Activated naive CD8-positive, alpha-beta T cell (primary cell): Measurements from ENCODE around the gene ADCY3.

ENCODE experiments used
- H3K27ac Mint-ChIP-seq: one replicate; pipeline ENCODE4 v1.8.0; 2021; ENCODE audit warnings: mixed read lengths
- H3K27me3 Mint-ChIP-seq: one replicate; pipeline ENCODE4 v1.8.0; 2021; ENCODE audit warnings: mixed read lengths
- H3K36me3 Mint-ChIP-seq: one replicate; pipeline ENCODE4 v1.8.0; 2021; ENCODE audit warnings: mixed read lengths
- H3K4me1 Mint-ChIP-seq: one replicate; pipeline ENCODE4 v1.8.0; 2021; ENCODE audit warnings: low read depth, mixed read lengths
- H3K4me3 Mint-ChIP-seq: one replicate; pipeline ENCODE4 v1.8.0; 2021; ENCODE audit warnings: mild to moderate bottlenecking, mixed read lengths
- H3K9me3 Mint-ChIP-seq: one replicate; pipeline ENCODE4 v1.8.0; 2021; ENCODE audit warnings: low read depth, mixed read lengths

ADCY3 gene

DNA sequence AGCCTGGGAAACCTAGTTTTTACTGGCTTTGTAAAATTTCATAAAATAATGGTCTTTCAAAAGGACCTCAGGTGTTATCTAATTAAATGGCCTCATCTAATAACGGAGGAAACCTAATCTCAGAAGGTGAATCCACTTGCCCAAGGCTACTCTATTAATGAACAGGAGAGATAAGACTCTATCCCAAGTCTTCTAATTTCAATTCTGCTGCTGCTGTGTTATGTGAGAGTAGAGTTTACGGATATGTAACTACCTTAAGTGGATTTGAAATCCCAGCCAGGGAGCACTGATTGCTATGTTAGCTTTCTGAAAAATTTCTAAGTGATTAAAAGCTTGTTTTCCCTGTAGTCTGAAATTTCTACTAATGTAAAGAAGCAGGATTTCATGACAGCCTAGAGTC is 17.2 kb upstream of the ADCY3 start:
- no peak overlapping the region for H3K4me3 Mint-ChIP-seq
- no peaks in the 10 kb centered on the region for H3K27me3 Mint-ChIP-seq
- no peaks in the 10 kb centered on the region for H3K9me3 Mint-ChIP-seq
- no peak overlapping the region for H3K27ac Mint-ChIP-seq
- H3K36me3 Mint-ChIP-seq = no peaks in the 10 kb centered on the region
- H3K4me1 Mint-ChIP-seq = no peaks in the 10 kb centered on the region

DNA sequence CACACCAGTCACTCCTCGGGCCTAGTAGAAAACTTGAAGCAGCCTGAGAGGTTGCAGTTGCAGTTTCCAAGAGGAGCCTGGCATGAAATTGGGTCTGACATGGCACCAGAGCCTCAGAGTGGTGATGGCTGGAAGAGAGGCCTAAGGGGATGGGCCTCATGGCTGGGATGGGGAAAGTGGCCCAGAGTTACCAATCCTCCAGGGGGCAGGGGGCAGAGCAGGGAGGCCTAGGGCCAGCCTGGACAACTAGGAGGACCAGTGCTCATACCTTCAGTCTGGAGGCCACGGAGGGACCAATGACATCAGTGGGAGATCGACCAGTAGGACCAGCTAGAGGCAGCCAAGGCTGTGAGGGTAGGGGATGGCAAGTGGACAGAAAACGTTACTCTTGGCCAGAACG is 15.1 kb upstream of the ADCY3 start:
- no peaks in the 10 kb centered on the region for H3K9me3 Mint-ChIP-seq
- no peaks in the 10 kb centered on the region for H3K27me3 Mint-ChIP-seq
- no peak overlapping the region for H3K27ac Mint-ChIP-seq
- H3K36me3 Mint-ChIP-seq = no peaks in the 10 kb centered on the region
- H3K4me1 Mint-ChIP-seq = peaks cover 2% of the 10 kb centered on the region
- H3K4me3 Mint-ChIP-seq = no peak overlapping the region

DNA sequence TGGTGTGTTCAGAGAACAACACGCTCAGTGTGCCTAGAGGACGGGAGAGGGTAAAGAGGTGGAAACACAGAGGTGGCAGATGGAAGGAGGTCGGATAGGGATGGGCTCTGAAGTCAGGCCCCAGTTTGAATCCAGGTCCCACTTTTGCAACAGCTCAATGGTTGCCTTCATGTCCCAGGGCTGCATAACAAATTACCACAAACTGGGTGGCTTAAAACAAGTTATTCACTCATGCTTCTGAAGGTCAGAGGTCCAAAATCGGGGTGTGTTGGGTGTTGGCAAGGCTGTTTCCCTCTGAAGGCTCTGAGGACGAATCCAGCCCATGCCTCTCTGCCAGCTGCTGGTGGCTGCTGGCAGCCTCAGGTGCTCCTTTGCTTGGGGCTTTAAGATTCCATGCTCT is 12.7 kb upstream of the ADCY3 start:
- H3K27ac Mint-ChIP-seq = no peak overlapping the region
- H3K9me3 Mint-ChIP-seq = no peaks in the 10 kb centered on the region
- H3K27me3 Mint-ChIP-seq = no peaks in the 10 kb centered on the region
- no peak overlapping the region for H3K4me3 Mint-ChIP-seq
- H3K4me1 Mint-ChIP-seq = peaks cover 2% of the 10 kb centered on the region
- H3K36me3 Mint-ChIP-seq = no peaks in the 10 kb centered on the region

DNA sequence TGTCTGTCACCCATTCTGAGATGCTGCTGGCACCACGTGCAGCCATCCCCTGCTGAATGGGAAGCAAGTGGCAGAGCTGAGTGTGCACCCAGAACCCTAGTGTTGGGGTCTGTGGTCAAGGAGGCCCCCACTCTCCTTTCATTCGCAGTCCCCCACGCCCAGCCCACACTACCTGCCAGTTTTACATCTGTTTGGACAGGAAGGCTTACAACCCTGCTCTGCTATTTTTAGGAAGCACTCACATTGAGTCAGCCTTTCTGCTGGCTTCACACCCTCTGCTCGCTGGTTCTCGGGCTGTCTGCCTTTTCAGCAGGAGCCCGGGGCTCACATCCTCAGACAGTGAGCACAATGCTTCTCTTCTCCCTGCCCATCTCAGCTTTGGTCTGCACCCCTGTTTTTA is 10.7 kb upstream of the ADCY3 start:
- H3K9me3 Mint-ChIP-seq = no peaks in the 10 kb centered on the region
- H3K4me1 Mint-ChIP-seq = peaks cover 8% of the 10 kb centered on the region
- no peak overlapping the region for H3K27ac Mint-ChIP-seq
- H3K36me3 Mint-ChIP-seq = no peaks in the 10 kb centered on the region
- no peak overlapping the region for H3K4me3 Mint-ChIP-seq
- H3K27me3 Mint-ChIP-seq = no peaks in the 10 kb centered on the region

DNA sequence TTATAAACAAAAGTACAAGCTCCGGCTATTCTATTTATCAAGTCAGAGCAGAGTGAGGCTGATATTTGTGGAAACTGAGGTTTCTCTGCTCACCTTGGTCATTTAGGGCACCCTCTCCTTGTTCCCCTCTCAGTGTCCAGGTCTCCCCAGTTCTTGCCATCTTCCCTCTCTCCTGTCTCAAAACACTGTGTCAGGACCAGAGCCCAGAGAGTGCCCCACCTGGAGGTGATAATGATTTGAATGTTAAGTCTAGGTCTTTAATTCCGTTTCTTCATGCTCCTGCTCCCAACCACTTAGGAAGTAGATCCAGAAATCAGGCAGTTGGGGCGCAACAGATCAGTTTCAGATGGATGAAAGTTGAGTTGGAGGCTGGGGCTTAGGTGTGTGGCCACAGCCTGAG is 9.2 kb upstream of the ADCY3 start:
- Mint-ChIP-seq H3K9me3 (no peaks in the 10 kb centered on the region), H3K27ac (no peak overlapping the region), H3K4me1 (peaks cover 8% of the 10 kb centered on the region), H3K4me3 (no peak overlapping the region), H3K27me3 (no peaks in the 10 kb centered on the region), H3K36me3 (no peaks in the 10 kb centered on the region)

DNA sequence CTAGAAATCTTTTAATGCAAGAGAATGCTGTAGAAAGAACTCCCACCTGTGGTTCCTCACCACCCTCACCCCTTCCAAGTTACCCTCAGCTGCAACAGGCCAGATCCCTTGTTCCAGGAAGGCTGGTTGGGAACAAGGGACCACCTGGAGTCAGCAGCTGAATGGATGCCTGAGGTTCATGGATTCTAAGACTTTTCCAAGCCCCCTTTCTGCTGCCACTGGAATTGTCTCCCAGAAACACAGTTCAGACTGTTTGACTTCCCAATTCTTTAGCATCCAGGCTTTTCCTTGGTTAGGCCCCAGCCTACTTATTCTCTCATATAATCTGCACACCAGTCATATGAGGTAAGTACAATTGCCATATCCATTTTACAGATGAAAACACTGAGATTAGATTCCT is 8.0 kb upstream of the ADCY3 start:
- Mint-ChIP-seq H3K9me3 (no peaks in the 10 kb centered on the region), H3K4me3 (no peak overlapping the region), H3K36me3 (no peaks in the 10 kb centered on the region), H3K4me1 (peaks cover 8% of the 10 kb centered on the region), H3K27ac (no peak overlapping the region), H3K27me3 (no peaks in the 10 kb centered on the region)

DNA sequence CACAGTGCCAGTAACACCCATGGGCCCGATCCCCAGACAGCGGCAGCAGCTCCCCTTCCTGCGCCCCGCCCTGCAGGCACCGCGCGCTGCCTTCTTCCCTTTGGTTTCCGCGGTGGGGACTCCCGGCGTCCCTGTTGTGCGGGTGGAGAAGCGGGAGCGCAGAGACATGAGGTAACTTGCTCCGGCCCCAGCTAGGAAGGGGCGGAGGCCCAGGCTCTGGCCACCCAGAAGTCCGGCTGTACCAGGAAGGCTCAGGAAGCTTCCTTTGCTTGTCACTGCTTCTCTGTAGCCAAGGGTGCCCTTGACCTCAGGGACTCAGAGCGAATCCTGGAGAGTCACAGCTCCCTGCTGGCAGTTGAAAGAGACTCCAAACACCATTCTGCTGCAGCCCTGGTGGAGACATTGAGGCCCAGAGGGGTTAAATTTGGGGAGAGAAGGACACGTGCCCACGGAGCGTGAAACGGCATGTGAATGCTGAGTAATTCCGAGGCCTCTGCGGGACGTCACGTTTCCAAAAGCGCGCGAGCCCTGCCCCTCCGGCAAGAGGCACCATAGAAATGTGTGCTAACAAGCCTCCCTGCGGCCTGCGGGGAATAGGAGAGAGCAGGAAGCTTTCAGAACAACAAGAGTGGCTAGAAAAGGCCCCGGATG is 6.7 kb upstream of the ADCY3 start:
- H3K27me3 Mint-ChIP-seq = no peaks in the 10 kb centered on the region
- H3K9me3 Mint-ChIP-seq = no peaks in the 10 kb centered on the region
- H3K36me3 Mint-ChIP-seq = no peaks in the 10 kb centered on the region
- H3K27ac Mint-ChIP-seq = peak overlapping the region; percentile 69
- peaks cover 8% of the 10 kb centered on the region for H3K4me1 Mint-ChIP-seq
- H3K4me3 Mint-ChIP-seq = peak overlapping the region; percentile 58

DNA sequence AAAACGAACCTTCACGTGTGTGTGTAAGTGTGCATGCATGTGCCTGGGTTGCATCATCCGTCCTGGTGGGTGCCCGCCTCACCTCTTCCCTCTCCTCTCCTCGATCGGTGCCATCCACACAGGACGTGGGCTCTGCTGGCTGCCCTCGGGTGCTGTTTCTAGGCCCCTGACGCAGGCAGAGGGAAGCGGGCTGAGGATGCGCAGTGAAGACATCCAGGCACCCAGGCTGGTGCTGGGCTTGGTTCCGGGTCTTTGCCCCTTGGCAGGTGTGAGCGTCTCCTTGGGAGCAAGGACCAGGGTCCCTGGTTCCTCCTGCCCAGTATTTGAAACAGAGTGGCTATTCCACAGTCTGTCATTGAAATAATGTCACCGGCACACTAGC is 6.2 kb upstream of the ADCY3 start:
- H3K36me3 Mint-ChIP-seq = no peaks in the 10 kb centered on the region
- no peak overlapping the region for H3K4me3 Mint-ChIP-seq
- H3K9me3 Mint-ChIP-seq = no peaks in the 10 kb centered on the region
- H3K4me1 Mint-ChIP-seq = peaks cover 8% of the 10 kb centered on the region
- no peaks in the 10 kb centered on the region for H3K27me3 Mint-ChIP-seq
- H3K27ac Mint-ChIP-seq = no peak overlapping the region

DNA sequence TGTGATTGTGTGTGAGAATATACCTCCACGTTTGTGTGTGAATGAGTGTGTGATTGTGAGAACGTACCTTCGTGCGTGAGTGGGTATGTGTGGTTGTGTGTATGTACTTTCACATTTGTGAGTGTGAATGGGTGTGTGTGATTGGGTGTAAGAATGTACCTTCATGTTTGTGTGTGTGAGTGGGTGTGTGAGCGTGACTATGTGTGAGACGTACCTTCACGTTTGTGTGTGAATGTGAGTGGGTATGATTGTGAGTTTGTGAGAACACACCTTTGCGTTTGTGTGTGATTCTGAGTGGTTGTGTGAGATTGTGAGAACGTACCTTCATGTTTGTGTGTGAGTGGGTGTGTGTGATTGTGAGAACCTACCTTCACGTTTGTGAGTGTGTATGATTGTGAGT is 5.8 kb upstream of the ADCY3 start:
- Mint-ChIP-seq H3K4me3 (no peak overlapping the region), H3K9me3 (no peaks in the 10 kb centered on the region), H3K27me3 (no peaks in the 10 kb centered on the region), H3K4me1 (peaks cover 9% of the 10 kb centered on the region), H3K27ac (no peak overlapping the region), H3K36me3 (no peaks in the 10 kb centered on the region)

DNA sequence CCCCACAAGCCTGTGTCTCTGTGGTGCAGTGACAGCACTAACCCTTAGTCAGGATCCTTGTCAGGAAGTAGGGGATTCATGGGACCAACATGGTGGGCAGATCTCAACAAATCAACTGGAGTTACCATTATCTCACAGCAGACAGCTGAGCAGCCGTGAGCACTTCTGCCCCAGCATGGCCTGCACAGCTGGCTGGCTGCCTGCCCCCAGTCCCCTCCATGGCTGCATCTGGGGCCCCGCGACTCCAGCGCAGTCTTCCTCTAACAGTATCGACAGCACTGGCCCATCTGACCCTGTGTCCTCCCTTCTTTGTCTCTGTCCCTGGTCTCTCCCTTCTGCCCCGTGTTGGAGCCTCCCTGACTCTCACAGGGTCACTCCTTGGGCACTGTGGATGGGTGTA is 4.7 kb upstream of the ADCY3 start:
- Mint-ChIP-seq H3K9me3 (no peaks in the 10 kb centered on the region), H3K27me3 (no peaks in the 10 kb centered on the region), H3K27ac (no peak overlapping the region), H3K4me3 (no peak overlapping the region), H3K4me1 (peaks cover 11% of the 10 kb centered on the region), H3K36me3 (no peaks in the 10 kb centered on the region)

DNA sequence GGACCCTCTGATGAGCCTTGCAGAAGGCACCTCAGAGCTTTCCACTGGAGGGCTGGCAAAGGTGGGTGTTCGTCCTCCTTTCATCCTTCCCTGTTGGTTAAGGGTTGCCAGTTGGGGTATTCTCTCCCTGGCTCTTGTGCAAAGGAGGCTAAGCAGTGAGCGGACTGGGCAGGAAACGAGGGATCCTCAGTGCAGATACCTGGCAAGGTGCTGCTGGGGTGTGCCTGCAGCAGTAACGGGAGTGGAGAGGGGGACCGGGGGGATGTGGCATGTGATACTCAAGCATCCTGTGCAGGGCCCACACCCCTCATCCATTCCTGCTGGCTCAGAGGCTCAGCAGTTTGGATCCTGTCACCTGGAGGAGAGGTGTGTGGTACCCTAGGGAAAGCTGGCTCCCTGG is 4.2 kb upstream of the ADCY3 start:
- no peak overlapping the region for H3K4me3 Mint-ChIP-seq
- H3K27me3 Mint-ChIP-seq = no peaks in the 10 kb centered on the region
- peaks cover 12% of the 10 kb centered on the region for H3K4me1 Mint-ChIP-seq
- H3K27ac Mint-ChIP-seq = no peak overlapping the region
- H3K36me3 Mint-ChIP-seq = no peaks in the 10 kb centered on the region
- no peaks in the 10 kb centered on the region for H3K9me3 Mint-ChIP-seq

DNA sequence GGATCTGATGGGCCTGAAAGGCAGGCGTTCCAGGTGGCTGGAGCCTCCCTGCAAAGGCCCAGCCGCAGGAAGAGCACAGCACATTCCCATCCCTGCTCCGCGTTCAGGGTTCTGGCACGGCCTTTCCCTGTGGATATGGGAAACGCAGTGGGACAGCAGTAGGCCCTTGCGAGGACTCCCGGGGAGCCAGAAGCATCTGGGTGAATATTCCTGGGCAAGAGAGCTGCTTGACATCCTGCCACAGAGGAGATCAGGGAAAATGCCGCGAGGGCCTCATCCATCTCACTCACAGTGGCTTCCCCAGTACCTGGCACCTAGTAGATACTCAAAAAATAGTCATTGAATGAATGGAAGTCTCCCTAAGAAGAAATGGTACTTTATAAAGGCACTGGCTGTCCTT is 3.1 kb upstream of the ADCY3 start:
- no peak overlapping the region for H3K4me3 Mint-ChIP-seq
- H3K36me3 Mint-ChIP-seq = peaks cover 2% of the 10 kb centered on the region
- peaks cover 20% of the 10 kb centered on the region for H3K4me1 Mint-ChIP-seq
- no peaks in the 10 kb centered on the region for H3K9me3 Mint-ChIP-seq
- H3K27ac Mint-ChIP-seq = no peak overlapping the region
- no peaks in the 10 kb centered on the region for H3K27me3 Mint-ChIP-seq

DNA sequence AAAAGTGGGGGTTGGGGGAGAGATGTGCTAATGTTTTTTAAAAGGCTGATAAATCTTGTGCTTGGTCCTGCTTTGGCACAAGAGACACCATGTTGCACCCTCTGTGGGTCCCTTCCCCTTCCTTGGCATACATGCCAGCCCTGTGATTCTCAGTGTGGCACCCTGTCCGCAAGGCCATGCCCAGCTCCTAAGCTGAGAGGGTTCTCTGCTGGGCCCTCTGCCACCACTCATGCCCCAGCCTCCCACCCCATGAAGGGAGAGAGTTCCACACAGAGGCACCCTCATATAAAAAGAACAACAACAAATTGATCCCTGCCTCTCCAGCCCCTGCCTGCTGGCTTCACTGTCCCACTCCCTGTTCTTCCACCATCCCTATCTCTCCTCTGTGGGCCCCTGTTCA is 2.5 kb upstream of the ADCY3 start:
- H3K27ac Mint-ChIP-seq = no peak overlapping the region
- H3K4me3 Mint-ChIP-seq = no peak overlapping the region
- H3K27me3 Mint-ChIP-seq = no peaks in the 10 kb centered on the region

DNA sequence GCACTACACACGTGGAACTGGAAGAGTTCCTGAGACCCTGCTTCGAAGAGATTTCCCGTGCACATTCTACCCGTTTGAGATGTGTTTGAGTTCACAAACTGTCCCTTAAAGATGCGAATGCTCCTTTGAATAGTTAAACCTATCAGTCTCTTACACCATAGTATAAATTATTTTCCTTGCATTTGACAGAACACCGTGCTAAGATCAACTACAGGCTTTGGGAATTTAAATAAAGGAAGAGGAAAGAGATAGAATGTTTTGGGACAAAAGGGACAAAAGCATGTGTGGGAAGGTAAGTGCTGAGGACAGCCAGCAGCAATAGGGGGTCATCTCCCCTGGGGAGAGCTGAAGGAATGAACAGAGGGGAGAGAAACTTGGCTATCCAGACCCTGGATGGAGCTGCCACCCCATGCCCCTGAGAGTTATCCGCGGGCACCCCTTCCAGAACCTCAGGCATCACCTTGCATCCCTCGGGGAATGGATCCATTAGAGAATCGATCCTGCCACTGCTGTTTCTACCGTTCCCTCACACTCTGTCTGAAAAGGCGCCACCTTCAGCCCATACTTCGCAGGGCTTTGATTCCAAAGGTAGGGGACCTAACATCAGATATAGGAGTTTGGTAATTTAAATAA is 888 bp upstream of the ADCY3 start:
- Mint-ChIP-seq H3K27me3 (no peaks in the 10 kb centered on the region), H3K9me3 (no peaks in the 10 kb centered on the region), H3K4me1 (peaks cover 28% of the 10 kb centered on the region), H3K27ac (peak overlapping the region; percentile 76), H3K4me3 (peak overlapping the region; percentile 85), H3K36me3 (peaks cover 6% of the 10 kb centered on the region)

More for the DNA sequence above, 2.5 kb upstream of the ADCY3 start:
- H3K36me3 Mint-ChIP-seq = peaks cover 6% of the 10 kb centered on the region
- no peaks in the 10 kb centered on the region for H3K9me3 Mint-ChIP-seq
- peaks cover 25% of the 10 kb centered on the region for H3K4me1 Mint-ChIP-seq

DNA sequence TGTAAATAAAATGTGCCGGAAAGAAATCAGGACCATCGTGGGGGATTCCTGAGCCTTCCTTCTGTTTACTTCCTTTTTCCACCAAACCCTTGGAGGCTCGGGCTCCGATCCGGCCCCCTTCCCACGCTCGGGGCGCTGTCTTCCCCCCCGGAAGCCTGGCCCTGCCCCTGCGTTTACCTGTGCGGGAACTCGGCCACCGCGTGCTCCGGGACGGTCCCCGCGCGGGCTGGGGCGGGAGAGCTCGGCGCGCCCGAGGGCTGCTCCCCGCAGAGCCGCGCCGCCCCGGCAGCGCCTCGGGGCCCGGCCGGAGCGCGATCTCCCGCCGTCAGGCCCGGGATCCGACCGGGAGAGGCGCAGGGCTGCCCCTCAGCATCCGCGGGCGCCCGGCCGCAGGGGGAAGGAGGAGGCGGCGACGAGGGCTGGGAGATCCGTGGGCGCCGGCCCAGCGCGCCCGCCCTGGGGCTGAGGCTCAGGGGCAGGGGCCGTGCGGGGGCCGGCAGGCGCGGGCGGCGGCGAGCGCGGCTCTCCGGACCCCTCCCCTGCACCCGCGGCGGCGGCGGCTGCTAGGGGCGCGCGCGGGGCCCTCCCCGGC is 435 bp downstream of the ADCY3 start:
- Mint-ChIP-seq H3K36me3 (peaks cover 10% of the 10 kb centered on the region), H3K4me3 (peak overlapping the region; percentile 94), H3K27ac (peak overlapping the region; percentile 88), H3K9me3 (no peaks in the 10 kb centered on the region), H3K27me3 (no peaks in the 10 kb centered on the region), H3K4me1 (peaks cover 33% of the 10 kb centered on the region)

DNA sequence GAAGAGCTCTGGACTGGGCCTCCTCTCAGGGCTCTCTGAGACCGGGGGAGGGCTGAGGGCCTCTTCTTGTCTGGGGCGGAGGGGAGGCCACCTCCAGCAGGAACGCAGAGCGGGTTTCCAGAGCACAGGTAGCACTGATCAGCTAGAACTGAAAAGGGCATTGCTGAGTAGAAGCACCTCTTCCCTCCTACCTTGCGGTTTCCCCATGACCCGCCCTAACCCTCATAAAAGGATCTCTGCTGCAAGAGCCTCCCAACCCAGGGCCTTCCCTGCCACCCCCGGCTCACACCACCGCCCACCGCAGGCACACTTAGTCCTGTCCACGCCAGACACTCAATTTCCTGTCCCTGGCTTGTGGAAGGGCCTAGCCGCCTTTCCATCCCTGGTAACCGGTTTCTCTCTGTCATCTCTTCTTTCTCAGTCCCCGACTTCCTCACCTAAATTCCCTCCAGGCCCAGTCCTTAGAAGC is 966 bp downstream of the ADCY3 start:
- H3K36me3 Mint-ChIP-seq = peaks cover 10% of the 10 kb centered on the region
- H3K4me1 Mint-ChIP-seq = peaks cover 33% of the 10 kb centered on the region
- peak overlapping the region; percentile 88 for H3K27ac Mint-ChIP-seq
- no peaks in the 10 kb centered on the region for H3K27me3 Mint-ChIP-seq
- no peaks in the 10 kb centered on the region for H3K9me3 Mint-ChIP-seq
- H3K4me3 Mint-ChIP-seq = peak overlapping the region; percentile 94
